ENCODE measurements around the gene RSAD2.
"Not testable (repeated sequence)": the region's sequence is repeated elsewhere in the genome, so short reads cannot be mapped to it uniquely, and the experiment has no call there.

The RSAD2 gene, protein sequence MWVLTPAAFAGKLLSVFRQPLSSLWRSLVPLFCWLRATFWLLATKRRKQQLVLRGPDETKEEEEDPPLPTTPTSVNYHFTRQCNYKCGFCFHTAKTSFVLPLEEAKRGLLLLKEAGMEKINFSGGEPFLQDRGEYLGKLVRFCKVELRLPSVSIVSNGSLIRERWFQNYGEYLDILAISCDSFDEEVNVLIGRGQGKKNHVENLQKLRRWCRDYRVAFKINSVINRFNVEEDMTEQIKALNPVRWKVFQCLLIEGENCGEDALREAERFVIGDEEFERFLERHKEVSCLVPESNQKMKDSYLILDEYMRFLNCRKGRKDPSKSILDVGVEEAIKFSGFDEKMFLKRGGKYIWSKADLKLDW

DNA sequence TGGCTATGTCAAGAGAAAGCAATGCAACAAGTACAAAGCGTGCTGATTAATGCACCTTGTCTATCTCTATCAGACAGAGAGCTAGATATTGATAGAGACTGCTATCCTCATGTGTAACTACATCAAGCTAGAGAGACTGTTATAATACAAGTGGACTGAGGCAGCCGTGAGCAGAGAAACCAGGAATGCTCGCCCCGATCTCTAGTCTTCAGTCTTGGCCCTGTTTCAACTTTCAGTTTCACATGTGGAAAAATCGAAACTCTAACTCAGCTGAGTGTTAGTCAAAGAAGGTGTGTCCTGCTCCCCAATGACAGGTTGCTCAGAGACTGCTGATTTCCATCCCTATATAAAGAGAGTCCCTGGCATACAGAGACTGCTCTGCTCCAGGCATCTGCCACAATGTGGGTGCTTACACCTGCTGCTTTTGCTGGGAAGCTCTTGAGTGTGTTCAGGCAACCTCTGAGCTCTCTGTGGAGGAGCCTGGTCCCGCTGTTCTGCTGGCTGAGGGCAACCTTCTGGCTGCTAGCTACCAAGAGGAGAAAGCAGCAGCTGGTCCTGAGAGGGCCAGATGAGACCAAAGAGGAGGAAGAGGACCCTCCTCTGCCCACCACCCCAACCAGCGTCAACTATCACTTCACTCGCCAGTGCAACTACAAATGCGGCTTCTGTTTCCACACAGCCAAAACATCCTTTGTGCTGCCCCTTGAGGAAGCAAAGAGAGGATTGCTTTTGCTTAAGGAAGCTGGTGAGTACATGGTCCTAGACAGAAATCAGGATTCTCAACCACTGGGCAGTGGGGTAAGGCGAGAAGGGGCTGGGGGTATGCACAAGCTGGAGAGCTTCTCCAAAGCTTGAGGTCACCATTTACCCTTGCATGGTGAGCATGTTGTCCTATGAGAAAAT, at the start of gene RSAD2:
Gene RSAD2 (plus strand): TSS at position 376 of the 903 bp plus-strand sequence. CDS start 24 bp downstream, at position 400.
- in situ Hi-C loops (cut with MboI; ENCODE audit: low sequenced_read_pairs), result no loop called here

DNA sequence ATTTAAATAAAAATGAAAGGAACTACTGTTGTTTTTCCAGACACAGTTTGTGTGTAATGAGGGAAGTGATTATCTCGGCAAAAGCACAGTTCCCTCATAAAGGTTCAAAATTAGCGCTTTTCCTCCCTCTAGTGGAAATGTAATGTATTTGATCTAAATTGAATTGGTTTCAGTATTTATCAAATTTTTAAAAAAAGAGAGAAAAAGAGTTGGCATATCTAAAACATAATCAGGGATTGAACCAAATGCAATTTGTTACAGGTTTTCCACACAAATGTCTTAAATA, 49.3 kb upstream of the RSAD2 start:
- in situ Hi-C loops (cut with MboI; ENCODE audit: low sequenced_read_pairs), result no loop called here

DNA sequence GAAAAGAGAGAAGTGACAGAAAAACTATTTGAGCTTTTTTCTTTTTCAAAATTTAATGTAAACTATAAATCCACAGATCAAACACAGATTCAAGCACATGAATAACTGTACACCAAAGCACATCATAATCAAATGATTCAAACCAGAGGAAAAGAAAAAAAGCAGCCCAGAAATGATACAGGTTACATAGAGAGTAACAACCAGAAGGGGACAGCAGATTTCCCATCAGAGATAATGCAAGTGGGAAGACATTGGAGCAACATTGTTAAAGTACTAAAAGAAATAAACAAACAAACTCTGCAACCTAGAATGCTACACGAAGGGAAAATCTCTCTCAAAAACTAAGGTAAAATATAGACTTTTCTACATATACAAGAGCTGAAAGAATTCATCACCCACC, 46.3 kb upstream of the RSAD2 start:
- in situ Hi-C loops (cut with MboI; ENCODE audit: low sequenced_read_pairs), result no loop called here

GRCh38 chr2:6832596-6833299, 44.8 kb upstream of the RSAD2 start:
- in situ Hi-C loops (cut with MboI; ENCODE audit: low sequenced_read_pairs), result no loop called here

DNA sequence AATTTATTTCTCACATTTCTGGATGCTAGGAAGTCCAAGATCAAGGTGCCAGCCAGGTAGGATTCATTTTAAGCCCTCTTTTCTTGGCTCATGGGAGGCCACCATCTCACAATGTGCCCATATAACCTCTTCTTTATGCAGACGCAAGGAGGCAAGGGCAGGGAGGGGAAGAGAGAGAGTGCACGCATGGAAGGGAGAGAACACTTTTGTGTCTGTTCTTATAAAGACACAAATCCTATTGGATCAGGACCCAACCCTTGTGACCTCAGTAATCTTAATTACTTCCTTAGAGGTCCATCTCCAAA, 44.3 kb upstream of the RSAD2 start:
- in situ Hi-C loops (cut with MboI; ENCODE audit: low sequenced_read_pairs), result no loop called here

DNA sequence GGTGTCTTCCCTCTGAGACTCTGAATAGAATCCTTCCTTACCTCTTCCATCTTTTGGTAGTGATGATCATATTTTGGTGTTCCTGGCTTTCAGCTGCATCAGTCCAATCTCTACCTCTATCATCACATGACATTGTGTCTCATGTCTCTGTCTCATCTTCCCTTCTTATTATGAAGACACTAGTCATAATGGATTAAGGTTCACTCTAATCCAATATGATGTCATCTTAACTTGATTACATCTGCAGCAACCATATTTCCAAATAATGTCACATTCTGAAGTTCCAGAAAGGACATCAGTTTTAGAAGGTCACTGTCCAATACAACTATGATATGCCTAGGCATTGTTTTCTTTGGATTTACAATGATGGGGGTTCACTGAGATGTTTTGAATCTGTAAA, 43.4 kb upstream of the RSAD2 start:
- in situ Hi-C loops (cut with MboI; ENCODE audit: low sequenced_read_pairs), result no loop called here

GRCh38 chr2:6835467-6835866, 42.1 kb upstream of the RSAD2 start:
- in situ Hi-C loops (cut with MboI; ENCODE audit: low sequenced_read_pairs), result no loop called here

- in situ Hi-C loops (cut with MboI; ENCODE audit: low sequenced_read_pairs), result no loop called here
Observed at GRCh38 chr2:6838673-6839319, 38.8 kb upstream of the RSAD2 start.

GRCh38 chr2:6841537-6842287, 35.9 kb upstream of the RSAD2 start:
- in situ Hi-C loops (cut with MboI; ENCODE audit: low sequenced_read_pairs), result no loop called here

GRCh38 chr2:6845312-6845711, 32.3 kb upstream of the RSAD2 start:
- in situ Hi-C loops (cut with MboI; ENCODE audit: low sequenced_read_pairs), result no loop called here

DNA sequence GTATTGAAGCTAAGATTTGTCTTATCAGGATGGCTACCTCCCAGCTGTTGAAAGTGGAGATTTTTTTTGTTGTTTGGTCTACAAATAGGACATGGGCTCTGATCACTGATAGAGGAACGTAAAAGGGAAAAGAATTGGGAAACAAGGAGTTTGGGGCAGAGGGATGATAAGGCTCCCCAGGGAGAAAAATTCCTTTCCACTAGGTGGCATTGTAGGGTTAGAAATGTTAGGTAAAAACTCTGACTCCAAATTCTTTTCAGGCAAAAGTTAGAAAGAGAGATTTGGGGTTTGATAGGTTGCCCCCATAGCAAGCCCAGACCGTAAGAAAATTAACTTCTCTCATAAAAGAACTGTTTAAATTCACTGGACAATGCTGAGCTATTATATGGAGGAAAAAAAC, 31.7 kb upstream of the RSAD2 start:
- in situ Hi-C loops (cut with MboI; ENCODE audit: low sequenced_read_pairs), result no loop called here

GRCh38 chr2:6846540-6846939, 31.0 kb upstream of the RSAD2 start:
- in situ Hi-C loops (cut with MboI; ENCODE audit: low sequenced_read_pairs), result no loop called here

DNA sequence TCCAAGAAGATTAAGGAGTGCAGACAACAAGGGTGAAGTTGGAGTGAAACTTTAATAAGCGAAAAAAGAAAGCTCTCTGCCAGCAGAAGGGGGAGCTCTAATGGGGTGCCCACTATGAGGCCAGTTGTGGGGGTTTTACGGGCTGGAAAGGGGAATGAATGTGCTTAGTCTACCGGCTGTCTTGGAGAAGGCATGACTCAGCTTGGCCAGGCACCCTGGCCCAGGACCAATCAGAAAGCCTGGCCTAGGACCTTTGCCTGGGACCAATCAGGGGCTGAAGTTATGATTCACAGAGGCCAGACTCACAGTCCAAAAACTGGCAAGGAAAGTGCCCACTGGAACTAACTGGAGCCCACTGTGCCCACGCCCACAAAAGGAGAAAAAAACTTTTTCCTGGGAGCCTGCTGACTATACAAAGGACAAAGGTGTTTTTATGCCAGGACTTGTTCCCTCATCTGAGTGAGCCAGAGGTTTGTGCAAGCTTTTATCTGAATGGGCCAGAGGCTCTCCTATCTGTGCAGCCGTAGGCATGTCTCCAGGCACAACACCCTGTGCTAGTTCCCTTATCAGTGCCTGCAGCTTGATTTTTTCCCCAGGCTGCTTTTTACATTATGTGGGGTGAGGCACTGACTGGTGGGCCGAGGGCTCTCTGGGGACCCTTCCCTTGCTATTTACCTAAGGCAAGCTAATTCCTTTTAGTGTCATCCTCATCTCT, 30.5 kb upstream of the RSAD2 start:
- in situ Hi-C loops (cut with MboI; ENCODE audit: low sequenced_read_pairs), result no loop called here

DNA sequence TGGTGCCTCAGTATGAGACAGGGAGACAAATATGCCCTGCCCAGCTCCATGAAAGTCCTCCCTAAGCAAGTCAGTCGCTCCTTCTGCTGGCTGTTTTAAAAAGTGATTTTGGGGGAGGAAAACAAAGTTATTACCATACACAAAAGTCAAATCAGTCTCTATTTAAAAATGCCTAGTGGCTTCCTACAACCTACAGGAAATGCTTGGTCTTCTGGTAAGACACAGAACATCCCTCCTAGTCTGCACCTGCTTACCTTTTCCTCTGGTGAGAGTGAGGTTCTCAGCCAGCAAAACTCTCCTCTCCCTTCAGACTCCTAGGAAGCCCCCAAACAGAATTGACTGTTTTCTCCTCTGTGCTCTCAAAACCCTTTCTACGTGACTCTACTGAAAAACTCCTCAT, 25.4 kb upstream of the RSAD2 start:
- in situ Hi-C loops (cut with MboI; ENCODE audit: low sequenced_read_pairs), result no loop called here

GRCh38 chr2:6854416-6854815, 23.2 kb upstream of the RSAD2 start:
- in situ Hi-C loops (cut with MboI; ENCODE audit: low sequenced_read_pairs), result no loop called here

DNA sequence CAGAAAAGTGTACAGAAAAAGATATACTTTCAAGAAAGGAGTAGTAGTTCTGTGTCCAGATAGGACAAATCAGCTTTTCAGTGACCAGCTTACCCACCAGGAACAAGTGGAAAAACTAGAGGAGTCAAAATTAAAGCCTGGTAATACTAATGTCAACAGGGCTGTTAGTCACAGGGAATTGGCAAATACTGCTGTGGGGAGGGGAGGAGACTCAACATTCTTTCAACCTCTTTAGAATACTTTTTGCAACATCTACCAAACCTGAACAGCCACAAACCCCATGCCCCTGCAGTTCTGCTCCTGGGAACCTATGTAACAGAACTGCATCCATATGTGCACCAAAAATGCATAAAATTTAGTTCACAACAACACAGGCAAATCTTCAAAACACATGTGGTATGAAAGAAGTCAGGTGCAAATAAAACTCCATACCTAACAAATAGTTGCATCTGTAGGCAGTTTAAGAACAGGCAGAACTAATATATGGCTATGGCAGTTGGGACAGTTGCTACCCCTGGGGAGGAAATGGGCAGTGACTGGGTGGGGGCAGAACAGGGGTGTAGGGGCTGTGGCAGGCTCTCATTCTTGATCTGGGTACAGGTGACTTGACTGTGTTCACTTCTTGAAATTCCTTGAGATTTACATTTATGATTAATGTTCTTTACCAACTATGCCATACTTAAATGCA, 21.6 kb upstream of the RSAD2 start:
- in situ Hi-C loops (cut with MboI; ENCODE audit: low sequenced_read_pairs), result no loop called here

DNA sequence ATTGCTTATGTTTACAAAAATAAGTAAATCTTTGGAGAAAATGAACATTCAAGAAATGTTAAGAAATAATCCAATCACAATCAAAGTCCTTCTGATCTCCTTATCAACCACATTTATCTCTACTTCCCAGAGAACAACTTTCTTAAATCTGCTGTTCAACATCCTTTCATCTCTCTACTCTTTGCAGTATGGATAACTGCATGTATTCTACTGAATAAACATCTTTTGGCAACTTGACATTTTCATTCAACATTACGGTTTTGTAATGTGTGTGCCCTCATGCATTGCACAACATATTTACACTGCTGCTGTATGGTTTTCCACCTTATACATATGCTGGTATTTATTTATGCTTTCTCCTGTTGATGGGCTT, 21.0 kb upstream of the RSAD2 start:
- in situ Hi-C loops (cut with MboI; ENCODE audit: low sequenced_read_pairs), result no loop called here

DNA sequence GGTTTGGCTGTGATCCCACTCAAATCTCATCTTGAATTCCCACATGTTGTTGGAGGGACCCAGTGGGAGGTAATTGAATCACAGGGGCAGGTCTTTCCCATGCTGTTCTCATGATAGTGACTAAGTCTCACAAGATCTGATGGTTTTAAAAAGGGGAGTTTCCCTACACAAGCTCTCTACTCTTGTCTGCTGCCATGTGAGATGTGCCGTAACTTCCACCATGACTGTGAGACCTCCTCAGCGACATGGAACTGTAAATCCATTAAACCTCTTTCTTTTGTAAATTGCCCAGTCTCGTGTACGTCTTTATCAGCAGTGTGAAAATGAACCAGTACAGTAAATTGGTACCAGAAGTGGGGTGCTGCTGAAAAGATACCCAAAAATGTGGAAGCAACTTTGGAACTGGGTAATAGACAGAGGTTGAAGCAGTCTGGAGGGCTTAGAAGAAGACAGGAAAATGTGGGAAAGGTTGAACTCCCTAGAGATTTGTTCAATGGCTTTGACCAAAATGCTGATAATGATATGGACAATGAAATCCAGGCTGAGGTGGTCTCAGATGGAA, 19.0 kb upstream of the RSAD2 start:
- in situ Hi-C loops (cut with MboI; ENCODE audit: low sequenced_read_pairs), result not testable (repeated sequence)

DNA sequence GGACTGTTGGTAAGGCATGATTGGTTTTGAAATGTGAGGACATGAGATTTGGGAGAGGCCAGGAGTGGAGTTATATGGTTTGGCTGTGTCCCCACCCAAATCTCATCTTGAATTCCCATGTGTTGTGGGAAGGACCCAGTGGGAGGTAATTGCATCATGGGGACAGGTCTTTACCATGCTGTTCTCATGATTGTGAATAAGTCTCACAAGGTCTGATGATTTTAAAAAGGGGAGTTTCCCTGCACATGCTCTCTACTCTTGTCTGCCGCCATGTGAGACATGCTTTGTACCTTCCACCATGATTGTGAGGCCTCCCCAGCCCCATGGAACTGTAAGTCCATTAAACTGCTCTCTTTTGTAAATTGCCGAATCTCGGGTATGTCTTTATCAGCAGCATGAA, 17.3 kb upstream of the RSAD2 start:
- in situ Hi-C loops (cut with MboI; ENCODE audit: low sequenced_read_pairs), result no loop called here

Data from HL-60/S4 treated with retinoic acid at 250 ng/mL for 4 days and 3 days (cell line).